ENCODE measurements around the gene PDE4B.

DNA sequence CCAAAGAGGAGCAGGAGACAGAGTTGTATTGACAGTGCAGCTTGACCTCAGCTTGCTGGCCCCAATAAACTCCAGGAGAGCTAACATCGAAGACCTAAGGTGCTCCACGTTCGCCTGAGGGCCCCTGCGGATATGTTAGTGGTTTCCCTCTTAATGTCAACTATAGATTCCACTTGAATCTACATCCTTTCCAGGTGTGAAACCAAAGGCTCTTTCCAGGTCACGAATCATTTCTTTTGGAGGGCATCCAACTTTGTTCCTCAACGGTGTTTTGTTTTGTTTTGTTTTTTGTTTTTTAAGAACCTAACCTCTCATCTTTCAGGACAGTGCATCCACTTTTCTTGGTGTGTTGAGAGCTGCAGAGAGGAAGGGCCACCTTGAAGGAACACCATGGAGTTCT, 473.7 kb downstream of the PDE4B start:
- no peak for TF ChIP-seq POLR2A (IDR thresholded peaks at IDR 0.05; ENCODE audit: low read depth, low read length)
- TF ChIP-seq TAF1 (IDR thresholded peaks at IDR 0.05; ENCODE audit: low read depth, low read length) = no peak
- TF ChIP-seq POLR2AphosphoS5 (IDR thresholded peaks at IDR 0.05; ENCODE audit: low read depth, low read length) = no peak
- TF ChIP-seq PAX5 (IDR thresholded peaks at IDR 0.05; ENCODE audit: insufficient read depth, low read length, severe bottlenecking) = no peak
- no peak for TF ChIP-seq SPI1 (IDR thresholded peaks at IDR 0.05; ENCODE audit: low read depth, low read length)
